Stimulated activated CD4-positive, alpha-beta T cell treated with anti-CD3 and anti-CD28 coated beads, Interleukin-12 subunit alpha, Interleukin-12 subunit beta, amount 100 ng/mL, for 4 hours (primary cell): Measurements from ENCODE around the gene RIPOR3.
"Not testable (repeated sequence)": the region's sequence is repeated elsewhere in the genome, so short reads cannot be mapped to it uniquely, and the experiment has no call there.

ENCODE experiments used
- DNase-seq: peaks from one replicate; pipeline ENCODE4 v3.0.0-alpha.2; 2020

RIPOR3 gene

DNA sequence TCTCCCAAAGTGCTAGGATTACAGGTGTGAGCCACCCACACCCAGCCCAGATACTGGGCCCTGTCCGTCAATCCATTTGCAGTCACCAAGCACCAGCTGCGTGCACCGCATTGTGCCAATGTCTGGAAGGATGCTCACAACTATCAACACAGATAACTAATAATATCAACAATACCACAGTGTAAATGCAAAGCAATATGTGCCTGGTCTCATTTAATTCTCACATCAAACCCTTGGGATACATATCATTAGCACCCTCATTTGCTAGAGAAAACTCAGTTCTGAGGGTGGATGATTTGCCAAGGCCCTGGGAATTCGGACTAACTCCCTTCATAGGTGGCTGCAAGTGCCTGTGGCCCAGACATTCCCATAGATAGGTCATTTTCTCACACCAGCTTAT, 14.5 kb downstream of the RIPOR3 start:
- DNase-seq, result no peak

- not testable (repeated sequence) for DNase-seq
These were observed 15.0 kb downstream of the RIPOR3 start for GRCh38 chr20:50676377-50676731.

DNA sequence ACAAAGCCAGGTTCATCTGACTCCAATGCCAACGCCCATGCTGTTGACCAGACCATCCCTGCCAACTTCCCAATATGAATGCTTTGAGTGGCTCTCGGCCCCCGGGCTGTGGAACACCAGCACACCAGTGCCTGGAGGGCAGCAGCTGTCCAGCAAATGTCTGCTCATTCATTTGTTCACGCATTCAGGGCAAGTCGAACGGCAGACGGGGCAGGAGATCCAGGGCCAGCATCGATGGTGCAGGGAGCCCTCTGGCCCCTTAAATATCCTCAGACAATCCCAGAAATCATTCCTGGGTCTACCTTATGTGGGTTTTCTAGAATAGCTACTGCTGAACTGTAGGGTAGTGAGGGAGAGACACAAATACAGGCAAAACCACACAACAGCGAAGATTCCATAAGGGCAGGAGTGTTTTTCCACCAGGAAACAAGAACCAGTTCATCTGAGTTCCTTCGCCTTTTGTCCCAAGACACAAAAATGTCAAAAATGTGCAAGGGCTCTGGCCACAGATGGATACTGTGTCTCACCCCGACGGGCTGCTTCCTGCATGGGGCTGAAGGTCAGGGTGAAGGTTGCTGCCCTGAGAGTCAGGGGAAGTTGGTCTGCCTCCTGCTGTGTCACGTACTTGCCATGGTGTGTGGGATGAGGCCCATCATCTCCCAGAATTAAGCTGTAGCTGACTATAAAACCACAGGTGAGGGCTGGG, 15.5 kb downstream of the RIPOR3 start:
- DNase-seq, result no peak

GRCh38 chr20:50674138-50674825, 17.1 kb downstream of the RIPOR3 start:
- DNase-seq, result no peak

GRCh38 chr20:50673466-50674137, 17.7 kb downstream of the RIPOR3 start:
- no peak for DNase-seq

DNA sequence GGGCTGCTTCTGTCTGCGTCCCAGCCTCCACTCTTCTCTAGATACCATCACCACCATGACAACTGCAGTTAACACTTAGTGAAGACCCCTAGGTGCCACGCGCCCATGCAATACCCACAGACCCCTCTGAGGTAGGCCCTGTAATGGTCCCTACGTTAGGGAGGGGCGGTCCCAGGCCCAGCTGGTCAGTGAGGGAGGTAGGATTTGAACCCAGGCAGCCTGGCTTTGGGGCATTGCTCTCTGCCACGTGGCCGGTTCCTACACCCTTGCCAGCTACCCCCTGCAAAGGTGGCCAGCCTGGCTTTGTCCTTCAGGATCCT, 18.2 kb downstream of the RIPOR3 start:
- DNase-seq, result no peak

DNA sequence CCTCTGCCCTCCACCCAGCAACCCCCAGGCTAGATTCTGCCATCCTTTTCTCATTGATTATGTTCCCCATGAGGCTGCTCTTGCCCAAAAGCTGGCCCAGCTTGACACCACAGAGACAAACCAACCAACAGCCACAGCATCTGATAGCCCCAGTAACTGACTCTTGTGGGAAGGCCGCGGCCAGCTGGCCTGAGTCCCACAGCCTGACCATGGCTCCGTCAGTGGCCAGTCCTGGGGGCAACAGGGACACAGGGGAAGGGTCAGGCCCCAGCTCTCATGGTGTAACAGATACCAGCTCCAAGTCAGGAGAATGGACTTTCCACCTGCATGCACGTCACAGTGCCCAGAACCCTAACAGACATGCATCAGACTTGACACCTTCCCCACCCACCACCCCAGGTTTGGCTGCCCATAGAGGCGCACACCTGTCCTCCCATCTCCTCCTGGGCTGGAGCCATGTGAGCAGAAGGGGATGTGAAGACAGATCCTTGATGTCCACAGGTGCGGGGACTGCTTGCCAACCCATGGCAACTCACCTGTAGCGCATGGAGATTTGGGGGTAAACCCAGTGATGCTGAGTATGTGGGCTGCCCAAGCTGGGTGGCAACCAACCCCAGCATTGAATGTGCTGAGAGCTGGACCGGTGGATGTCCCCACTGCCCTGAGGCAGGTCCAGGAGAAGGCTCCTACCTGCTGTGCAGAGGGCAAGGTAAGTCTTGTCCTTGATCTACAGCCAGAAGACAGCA, 18.8 kb downstream of the RIPOR3 start:
- no peak for DNase-seq

DNA sequence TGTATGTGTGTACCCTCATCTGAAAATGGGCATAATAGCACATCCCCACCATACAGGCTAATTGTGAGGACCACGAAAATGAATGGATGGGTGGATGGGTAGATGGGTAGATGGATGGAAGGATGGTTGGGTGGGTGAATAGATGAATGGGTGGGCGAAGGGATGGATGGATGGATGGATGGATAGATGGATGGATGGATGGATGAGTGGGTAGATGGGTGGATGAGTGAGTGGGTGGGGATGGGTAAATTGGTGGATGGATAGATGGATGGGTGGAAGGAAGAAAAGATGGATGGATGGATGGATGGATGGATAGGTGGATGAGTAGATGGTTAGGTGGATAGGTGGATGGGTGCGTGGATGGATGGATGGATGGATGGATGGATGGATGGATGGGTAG, 19.7 kb downstream of the RIPOR3 start:
- DNase-seq, result no peak

DNA sequence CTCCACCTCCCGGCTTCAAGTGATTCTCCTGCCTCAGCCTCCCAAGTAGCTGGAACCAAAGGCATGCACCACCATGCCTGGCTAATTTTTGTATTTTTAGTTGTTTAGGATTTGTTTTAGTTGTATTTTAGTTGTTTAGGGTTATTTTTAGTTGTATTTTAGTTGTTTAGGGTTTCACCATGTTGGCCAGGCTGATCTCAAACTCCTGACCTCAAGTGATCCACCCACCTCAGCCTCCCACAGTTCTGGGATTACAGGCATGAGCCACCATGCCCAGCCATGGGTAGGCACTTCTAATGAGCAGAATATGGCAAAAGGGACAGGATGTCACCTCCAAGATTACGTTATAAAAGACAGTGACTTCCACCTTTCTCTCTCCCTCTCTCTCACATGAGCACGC, 20.3 kb downstream of the RIPOR3 start:
- not testable (repeated sequence) for DNase-seq

DNA sequence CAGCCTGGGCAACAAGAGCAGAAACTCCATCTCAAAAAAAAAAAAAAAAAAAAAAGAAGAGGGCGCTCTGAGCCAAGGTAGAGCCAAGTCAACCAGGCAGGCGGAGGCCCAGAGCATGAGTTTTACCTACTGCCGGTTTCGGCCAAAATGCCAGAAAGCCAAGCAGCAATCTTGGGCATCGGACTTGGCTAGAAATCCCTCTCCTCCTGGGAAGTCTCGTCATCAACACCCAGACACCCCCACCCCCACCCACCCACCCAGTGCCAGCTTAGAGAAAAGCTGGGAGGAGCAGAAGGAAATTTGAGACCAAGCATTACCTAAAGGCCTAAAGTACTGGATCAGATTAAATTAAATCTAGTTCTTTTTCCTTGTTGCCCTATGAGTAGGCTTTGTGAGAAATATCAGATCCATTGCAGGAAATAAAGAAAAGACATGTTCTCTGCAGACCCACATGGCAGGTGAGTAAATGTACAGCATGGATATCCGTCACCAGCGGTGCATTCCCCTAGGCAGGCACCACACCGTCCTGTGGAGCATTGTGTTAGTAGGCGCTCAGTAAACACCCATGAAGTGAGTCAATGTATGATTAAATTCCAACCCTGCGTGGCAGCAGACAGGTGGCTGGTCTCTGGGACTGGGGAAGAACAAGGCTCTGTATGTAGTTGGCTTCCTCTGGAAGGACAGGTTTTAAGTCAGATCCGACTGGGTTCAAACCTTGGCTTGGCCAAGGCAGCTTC, 21.0 kb downstream of the RIPOR3 start:
- DNase-seq, result no peak

GRCh38 chr20:50668798-50669197, 22.5 kb downstream of the RIPOR3 start:
- no peak for DNase-seq

- DNase-seq, result no peak
These were observed 23.0 kb downstream of the RIPOR3 start for GRCh38 chr20:50668326-50668725.

- DNase-seq, result no peak
These were observed 24.5 kb downstream of the RIPOR3 start for GRCh38 chr20:50666709-50667298.

- no peak for DNase-seq
These were observed 27.1 kb downstream of the RIPOR3 start for GRCh38 chr20:50664254-50664653.

GRCh38 chr20:50663095-50663821, 28.1 kb downstream of the RIPOR3 start:
- no peak for DNase-seq

DNA sequence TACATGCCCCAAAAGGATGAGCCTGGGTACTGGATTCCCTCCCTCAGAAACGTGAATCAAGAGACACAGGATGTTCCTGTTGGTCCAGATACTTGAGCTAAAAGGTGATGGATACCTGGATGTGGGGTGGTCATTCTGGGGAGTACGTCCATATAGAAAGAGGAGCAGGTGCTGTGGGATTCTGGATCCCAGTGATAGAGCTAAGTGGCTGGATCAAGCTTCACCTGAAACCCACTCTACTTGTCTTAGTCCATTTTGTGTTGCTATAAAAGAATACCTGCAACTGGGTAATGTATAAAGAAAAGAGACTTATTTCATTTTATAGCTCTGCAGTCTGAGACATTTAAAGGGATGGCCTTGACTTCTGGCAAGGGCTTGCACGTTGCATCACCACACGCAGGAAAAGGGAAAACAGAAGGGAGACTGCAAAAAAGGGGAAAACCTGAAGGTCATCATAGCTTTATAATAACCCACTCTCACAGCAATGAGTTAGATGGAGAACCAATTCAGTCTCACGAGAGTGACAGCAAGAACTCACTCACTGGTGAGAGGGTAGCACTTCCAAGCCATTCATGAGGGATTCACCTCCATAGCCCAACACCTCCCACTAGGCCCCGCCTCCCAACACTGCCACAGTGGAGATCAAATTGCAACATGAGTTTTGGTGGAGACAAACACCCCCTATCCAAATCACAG, 31.2 kb downstream of the RIPOR3 start:
- DNase-seq, result no peak

DNA sequence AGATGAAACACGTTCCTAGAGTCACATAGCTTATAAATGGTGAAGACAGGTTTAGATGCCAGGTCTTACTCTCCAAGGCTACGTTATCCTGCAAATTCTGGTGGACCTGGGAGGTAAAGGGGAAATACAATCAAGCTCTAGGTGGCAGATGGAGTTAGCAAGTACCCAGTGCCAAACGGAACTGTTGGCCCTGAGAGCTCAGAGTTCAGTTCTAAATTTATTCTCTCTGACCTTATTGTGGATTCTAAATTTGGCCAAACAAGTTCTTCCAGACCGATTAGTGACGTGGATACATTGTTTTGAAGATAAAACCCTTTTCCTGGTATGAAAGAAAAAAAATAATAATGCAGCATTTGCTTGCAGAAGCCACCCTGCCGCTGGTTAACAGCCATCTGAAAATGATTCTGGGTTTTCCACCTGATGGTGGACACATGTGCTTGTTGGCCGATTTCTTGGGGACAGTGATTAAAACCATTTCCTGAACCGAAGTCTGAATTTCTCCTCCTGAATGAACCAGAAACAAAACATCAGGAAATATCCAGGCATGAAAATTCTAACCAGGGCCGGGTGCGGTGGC, 32.5 kb downstream of the RIPOR3 start:
- DNase-seq, result no peak

GRCh38 chr20:50655311-50655880, 35.9 kb downstream of the RIPOR3 start:
- DNase-seq, result no peak

DNA sequence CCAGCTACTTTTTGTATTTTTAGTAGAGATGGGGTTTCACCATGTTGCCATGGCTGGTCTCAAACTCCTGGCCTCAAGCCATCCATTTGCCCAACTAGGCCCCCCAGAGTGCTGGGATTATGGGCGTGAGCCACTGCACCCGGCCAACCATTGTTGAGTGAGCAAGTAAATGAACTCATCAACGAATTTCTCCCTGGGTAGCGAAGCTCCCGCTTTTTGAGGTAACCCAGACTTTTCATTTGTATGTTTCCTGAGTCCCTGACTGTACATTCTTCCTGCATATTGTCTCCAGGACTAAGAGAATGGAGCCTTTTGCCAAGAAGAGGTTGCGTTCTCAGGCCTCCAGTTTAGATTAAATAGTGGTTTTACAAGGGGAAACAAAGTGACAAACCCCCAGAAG, 36.4 kb downstream of the RIPOR3 start:
- no peak for DNase-seq

- no peak for DNase-seq
These were observed 38.5 kb downstream of the RIPOR3 start for GRCh38 chr20:50652702-50653294.
